HG02885 (cell line): ENCODE measurements around the gene OAF.

Experiments used
- ATAC-seq: cut with Tn5 transposase; IDR thresholded peaks from one replicate; pipeline ENCODE4 v1.9.1; 2021; ENCODE audit warnings: mild to moderate bottlenecking; ENCODE audit not compliant: unreplicated experiment, poor library complexity

OAF gene

GRCh38 chr11:120219232-120219937 lies 8.6 kb downstream of the OAF start:
- ATAC-seq, result no peak

- no peak for ATAC-seq
Observed at GRCh38 chr11:120219938-120220746, 9.3 kb downstream of the OAF start.

GRCh38 chr11:120220747-120221037 lies 9.9 kb downstream of the OAF start:
- ATAC-seq, result no peak

GRCh38 chr11:120221115-120221752 lies 10.4 kb downstream of the OAF start:
- ATAC-seq, result no peak

GRCh38 chr11:120222916-120223315 lies 12.1 kb downstream of the OAF start:
- ATAC-seq, result no peak

GRCh38 chr11:120223793-120224192 lies 13.0 kb downstream of the OAF start:
- ATAC-seq, result no peak

GRCh38 chr11:120224361-120224760 lies 13.5 kb downstream of the OAF start:
- ATAC-seq, result no peak

GRCh38 chr11:120224972-120225909 lies 14.4 kb downstream of the OAF start:
- ATAC-seq, result no peak

GRCh38 chr11:120226242-120226641 lies 15.4 kb downstream of the OAF start:
- no peak for ATAC-seq

- no peak for ATAC-seq
Observed at GRCh38 chr11:120226714-120227113, 15.9 kb downstream of the OAF start.

GRCh38 chr11:120227228-120227852 lies 16.5 kb downstream of the OAF start:
- no peak for ATAC-seq

GRCh38 chr11:120228794-120229384 lies 18.1 kb downstream of the OAF start:
- ATAC-seq, result no peak

- ATAC-seq, result no peak
Observed at GRCh38 chr11:120229451-120230424, 18.9 kb downstream of the OAF start.

GRCh38 chr11:120230433-120231071 lies 19.7 kb downstream of the OAF start:
- ATAC-seq, result no peak

- no peak for ATAC-seq
Observed at GRCh38 chr11:120231963-120232362, 21.1 kb downstream of the OAF start.

GRCh38 chr11:120233207-120233803 lies 22.5 kb downstream of the OAF start:
- ATAC-seq, result no peak

GRCh38 chr11:120235024-120235628 lies 24.3 kb downstream of the OAF start:
- no peak for ATAC-seq
